Activated CD8-positive, alpha-beta memory T cell treated with anti-CD3 and anti-CD28 coated beads, Interleukin-2, amount 10 ng/mL, durations not matched to agents 7 days and 5 days (primary cell): ENCODE data around the gene SNRK. TPM values are rescaled to one million over a fixed set of nuclear protein-coding genes. Genes with fewer than 3 reads are reported as not detected.

Experiments used
- ATAC-seq: fragments of 150-1000 bp; cut with Tn5 transposase; one replicate; pipeline ENCODE4 v1.10.0; 2021; ENCODE audit warnings: moderate library complexity
- CTCF ChIA-PET: fragments of 350-600 bp; sonication (Branson Sonifier 250); formaldehyde crosslinking; loops from one replicate; lab custom pipeline; 2021; ENCODE audit warnings: antibody characterized with exemption; lab: Charles Lee
- DNase-seq: peaks from one replicate; pipeline ENCODE4 v3.0.0-alpha.2; 2020
- H3K27ac Mint-ChIP-seq: one replicate; pipeline ENCODE4 v1.8.0; 2021; ENCODE audit warnings: mild to moderate bottlenecking, mixed read lengths
- H3K27me3 Mint-ChIP-seq: one replicate; pipeline ENCODE4 v1.8.0; 2021; ENCODE audit warnings: mixed read lengths
- H3K36me3 Mint-ChIP-seq: one replicate; pipeline ENCODE4 v1.8.0; 2021; ENCODE audit warnings: mild to moderate bottlenecking, mixed read lengths
- H3K4me1 Mint-ChIP-seq: one replicate; pipeline ENCODE4 v1.8.0; 2021; ENCODE audit warnings: mixed read lengths
- H3K4me3 Mint-ChIP-seq: one replicate; pipeline ENCODE4 v1.8.0; 2021; ENCODE audit warnings: mild to moderate bottlenecking, moderate library complexity, mixed read lengths
- H3K9me3 Mint-ChIP-seq: one replicate; pipeline ENCODE4 v1.8.0; 2022; ENCODE audit warnings: low read depth, mixed read lengths
- total RNA-seq, 2 experiments: library from RNA; stranded (reverse); gene quantifications; one replicate each; pipeline ENCODE4 v1.2.3, GENCODE V29; 2021

Gene SNRK
- total RNA-seq, 2 experiments from 2014 or later: 47.7 to 57.2 TPM

DNA sequence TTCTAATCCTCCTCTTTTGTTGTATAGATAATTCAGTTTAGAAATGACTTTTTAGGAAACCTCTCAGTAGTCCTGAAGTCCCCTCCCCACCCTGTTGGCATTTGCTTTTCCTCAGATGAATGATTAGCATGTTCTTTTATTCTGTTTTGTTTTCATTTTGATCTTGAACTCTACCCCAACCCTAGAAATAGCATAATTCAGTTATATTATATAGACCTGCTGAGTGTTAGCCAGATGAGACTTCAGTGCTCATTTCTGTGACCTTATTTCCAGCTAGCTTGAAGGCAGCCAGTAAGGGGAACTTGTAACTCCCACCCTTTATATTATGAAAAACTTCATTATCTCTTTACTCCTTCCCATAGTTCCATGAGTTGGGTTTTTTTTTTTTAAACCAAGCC lies 41.2 kb downstream of the SNRK start:
- DNase-seq (no peak), ATAC-seq (no peak)
- H3K36me3 Mint-ChIP-seq: peaks cover 54% of the 10 kb centered on the region
- peaks cover 37% of the 10 kb centered on the region for H3K4me1 Mint-ChIP-seq
- peaks cover 2% of the 10 kb centered on the region for H3K9me3 Mint-ChIP-seq
- no peak overlapping the region for H3K4me3 Mint-ChIP-seq
- CTCF ChIA-PET: interaction anchor here (1.1 kb wide), 1 partner anchor 9 kb away, joined by 3 read pairs; no protein-coding TSS in a partner anchor
- H3K27ac Mint-ChIP-seq: no peak overlapping the region
- H3K27me3 Mint-ChIP-seq: no peaks in the 10 kb centered on the region

DNA sequence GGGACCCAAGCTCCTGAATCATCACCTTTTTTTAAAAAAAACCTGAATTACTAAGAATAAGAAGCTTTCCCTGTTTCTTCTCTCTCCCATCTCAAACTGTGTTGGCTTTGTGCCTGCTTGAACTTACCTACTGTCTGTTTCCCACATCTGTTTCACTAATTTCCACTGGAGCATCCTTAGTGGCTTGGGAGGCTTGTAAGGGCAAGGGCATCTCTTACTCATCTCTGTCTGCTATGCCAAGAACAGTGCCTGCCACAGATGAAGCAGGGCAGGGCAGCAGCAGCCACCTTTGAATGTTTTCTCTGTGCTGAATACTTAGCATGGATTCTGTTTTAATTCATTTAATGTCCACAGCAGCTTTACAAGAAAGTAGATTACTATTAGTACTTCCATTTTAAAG lies 42.3 kb downstream of the SNRK start:
- Mint-ChIP-seq H3K27ac (no peak overlapping the region), H3K36me3 (peaks cover 54% of the 10 kb centered on the region), H3K4me3 (no peak overlapping the region), H3K27me3 (no peaks in the 10 kb centered on the region), H3K9me3 (peaks cover 2% of the 10 kb centered on the region), H3K4me1 (peaks cover 35% of the 10 kb centered on the region)
- ATAC-seq (no peak), DNase-seq (no peak)
- CTCF ChIA-PET: no interaction called here

DNA sequence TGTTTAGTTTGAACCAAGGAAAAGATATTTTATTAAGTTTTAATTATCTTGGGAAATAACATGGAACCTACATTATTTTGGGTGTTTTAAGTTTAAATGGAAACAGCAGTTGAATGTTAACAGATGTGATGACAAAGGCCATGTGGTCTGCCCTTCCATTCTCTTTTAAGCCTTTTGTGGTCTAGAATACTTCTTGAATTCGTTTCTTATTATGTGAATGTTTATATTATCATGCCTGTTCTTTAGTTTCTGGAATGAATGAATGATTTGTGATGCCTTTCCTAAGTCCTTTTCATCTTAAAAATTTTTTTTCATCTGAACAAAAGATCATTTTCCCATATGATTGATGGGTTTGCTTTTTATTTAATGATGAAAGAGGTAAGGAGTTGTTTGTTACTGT lies 44.6 kb downstream of the SNRK start:
- H3K4me1 Mint-ChIP-seq: peaks cover 24% of the 10 kb centered on the region
- CTCF ChIA-PET: interaction anchor here (1.1 kb wide), 1 partner anchor 10 kb away, joined by 3 read pairs; no protein-coding TSS in a partner anchor
- DNase-seq: no peak
- no peaks in the 10 kb centered on the region for H3K27me3 Mint-ChIP-seq
- H3K9me3 Mint-ChIP-seq: peaks cover 7% of the 10 kb centered on the region
- H3K36me3 Mint-ChIP-seq: peaks cover 64% of the 10 kb centered on the region
- ATAC-seq: no peak
- H3K4me3 Mint-ChIP-seq: no peak overlapping the region
- no peak overlapping the region for H3K27ac Mint-ChIP-seq

DNA sequence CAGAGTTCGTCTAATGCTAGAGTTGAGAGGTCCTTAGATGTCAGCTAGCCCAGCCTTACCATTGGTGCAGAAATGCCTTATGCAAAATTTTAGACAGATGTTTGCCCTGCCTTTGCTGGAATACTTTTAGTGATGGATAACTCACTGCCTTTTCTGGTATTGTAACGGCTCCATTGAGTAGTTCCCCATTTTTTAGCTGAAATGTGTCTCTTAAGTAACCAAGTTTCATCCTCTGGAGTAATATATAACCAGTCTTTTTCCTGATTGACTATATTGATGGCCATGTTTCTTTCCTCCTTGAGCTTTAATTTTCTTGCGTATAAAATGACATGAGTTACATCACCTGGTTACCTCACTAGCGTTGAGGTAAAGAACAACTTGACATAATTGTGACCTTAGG lies 45.0 kb downstream of the SNRK start:
- Mint-ChIP-seq H3K36me3 (peaks cover 67% of the 10 kb centered on the region), H3K4me1 (peaks cover 20% of the 10 kb centered on the region), H3K4me3 (no peak overlapping the region), H3K27me3 (no peaks in the 10 kb centered on the region), H3K9me3 (peaks cover 7% of the 10 kb centered on the region), H3K27ac (no peak overlapping the region)
- CTCF ChIA-PET: interaction anchor here (1.1 kb wide), 1 partner anchor 10 kb away, joined by 3 read pairs; no protein-coding TSS in a partner anchor
- no peak for DNase-seq
- ATAC-seq: no peak

DNA sequence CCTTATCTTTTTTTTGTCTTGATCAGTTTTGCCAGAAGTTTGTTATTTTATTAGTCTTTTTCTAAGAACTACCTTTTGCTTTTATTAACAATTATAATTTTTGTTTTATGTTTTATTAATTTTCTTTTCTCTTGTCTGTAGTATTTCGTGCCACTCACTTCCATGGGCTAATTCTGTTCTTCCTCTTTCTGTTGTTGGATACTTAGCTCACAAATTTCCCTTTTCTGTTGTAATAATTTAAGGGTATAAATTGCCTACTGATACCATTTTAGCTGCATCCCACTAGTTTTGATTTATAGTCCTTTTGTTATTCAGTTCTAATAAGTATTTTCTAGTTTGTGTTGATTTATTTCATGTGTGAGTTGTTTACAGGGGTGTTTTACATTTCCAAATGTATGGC lies 48.6 kb downstream of the SNRK start:
- DNase-seq (no peak), ATAC-seq (no peak)
- no peak overlapping the region for H3K27ac Mint-ChIP-seq
- peaks cover 16% of the 10 kb centered on the region for H3K9me3 Mint-ChIP-seq
- no peaks in the 10 kb centered on the region for H3K27me3 Mint-ChIP-seq
- CTCF ChIA-PET: interaction anchor here (0.8 to 4.6 kb wide), 2 partner anchors 10 to 168 kb away, joined by 3 to 15 read pairs; no protein-coding TSS in a partner anchor
- peaks cover 3% of the 10 kb centered on the region for H3K4me1 Mint-ChIP-seq
- H3K4me3 Mint-ChIP-seq: no peak overlapping the region
- peaks cover 83% of the 10 kb centered on the region for H3K36me3 Mint-ChIP-seq

- CTCF ChIA-PET: interaction anchor here (0.8 to 4.6 kb wide), 3 partner anchors 8 to 167 kb away, joined by 3 to 15 read pairs (median 3); no protein-coding TSS in a partner anchor
- H3K27ac Mint-ChIP-seq: no peak overlapping the region
Observed at GRCh38 chr3:43335799-43336198, 49.5 kb downstream of the SNRK start.

GRCh38 chr3:43338295-43338694 lies 52.0 kb downstream of the SNRK start:
- CTCF ChIA-PET: interaction anchor here (1.1 kb wide), 1 partner anchor 22 kb away, joined by 3 read pairs; no protein-coding TSS in a partner anchor

More at GRCh38 chr3:43335799-43336198, 49.5 kb downstream of the SNRK start:
- H3K27me3 Mint-ChIP-seq: no peaks in the 10 kb centered on the region
- no peak overlapping the region for H3K4me3 Mint-ChIP-seq
- peaks cover 16% of the 10 kb centered on the region for H3K9me3 Mint-ChIP-seq
- H3K4me1 Mint-ChIP-seq: peaks cover 8% of the 10 kb centered on the region
- peaks cover 87% of the 10 kb centered on the region for H3K36me3 Mint-ChIP-seq
- no peak for DNase-seq
- ATAC-seq: no peak

GRCh38 chr3:43340403-43340802 lies 54.1 kb downstream of the SNRK start:
- no peak overlapping the region for H3K27ac Mint-ChIP-seq
- peaks cover 86% of the 10 kb centered on the region for H3K36me3 Mint-ChIP-seq
- no peaks in the 10 kb centered on the region for H3K27me3 Mint-ChIP-seq
- DNase-seq (no peak), ATAC-seq (no peak)
- CTCF ChIA-PET: no interaction called here
- peaks cover 16% of the 10 kb centered on the region for H3K9me3 Mint-ChIP-seq
- H3K4me1 Mint-ChIP-seq: peaks cover 45% of the 10 kb centered on the region
- H3K4me3 Mint-ChIP-seq: no peak overlapping the region

More at GRCh38 chr3:43338295-43338694, 52.0 kb downstream of the SNRK start:
- H3K9me3 Mint-ChIP-seq: peaks cover 16% of the 10 kb centered on the region
- H3K4me1 Mint-ChIP-seq: peaks cover 26% of the 10 kb centered on the region
- H3K36me3 Mint-ChIP-seq: peaks cover 81% of the 10 kb centered on the region
- H3K27me3 Mint-ChIP-seq: no peaks in the 10 kb centered on the region
- ATAC-seq (no peak), DNase-seq (no peak)
- H3K27ac Mint-ChIP-seq: no peak overlapping the region
- H3K4me3 Mint-ChIP-seq: no peak overlapping the region

DNA sequence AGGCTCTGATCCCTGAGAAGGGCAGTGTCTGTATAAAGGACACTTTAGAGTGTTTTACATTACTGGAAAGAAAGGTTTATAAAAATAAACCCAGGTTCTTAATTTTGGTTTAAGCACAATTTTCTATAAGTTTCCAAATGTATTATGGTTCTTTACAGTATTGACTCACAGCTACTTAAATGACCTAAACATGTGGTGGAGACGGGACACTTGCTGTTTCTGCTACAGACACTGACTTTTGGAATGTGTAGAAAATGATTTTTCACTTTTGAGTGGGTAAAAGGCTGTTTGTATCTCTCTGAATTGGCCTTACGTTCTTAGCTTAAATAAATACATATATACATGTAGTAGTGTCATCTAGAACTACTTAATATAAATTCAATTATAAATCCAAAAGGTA lies 55.4 kb downstream of the SNRK start:
- Mint-ChIP-seq H3K9me3 (peaks cover 11% of the 10 kb centered on the region), H3K27ac (no peak overlapping the region), H3K27me3 (no peaks in the 10 kb centered on the region), H3K4me1 (peaks cover 57% of the 10 kb centered on the region), H3K4me3 (no peak overlapping the region), H3K36me3 (peaks cover 82% of the 10 kb centered on the region)
- DNase-seq: no peak
- ATAC-seq: no peak
- CTCF ChIA-PET: no interaction called here

DNA sequence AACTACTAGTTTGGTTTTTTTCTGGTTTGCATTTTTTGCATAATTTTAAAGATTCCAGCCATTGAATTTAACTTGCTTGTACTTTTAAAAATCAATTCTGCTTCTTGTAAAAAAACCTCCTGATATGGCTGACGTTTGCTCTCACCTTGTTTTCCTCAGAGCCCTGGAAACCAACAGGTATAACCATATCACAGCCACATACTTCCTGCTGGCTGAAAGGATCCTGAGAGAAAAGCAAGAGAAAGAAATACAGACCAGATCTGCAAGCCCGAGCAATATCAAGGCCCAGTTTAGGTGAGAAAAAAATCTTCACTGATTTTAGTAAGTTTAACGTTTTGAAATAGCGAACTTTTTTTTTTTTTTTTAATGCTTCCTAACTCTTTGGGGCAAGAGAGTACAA lies 56.8 kb downstream of the SNRK start:
- H3K4me1 Mint-ChIP-seq: peaks cover 71% of the 10 kb centered on the region
- H3K9me3 Mint-ChIP-seq: peaks cover 6% of the 10 kb centered on the region
- CTCF ChIA-PET: no interaction called here
- no peak for ATAC-seq
- H3K4me3 Mint-ChIP-seq: no peak overlapping the region
- DNase-seq: no peak
- no peaks in the 10 kb centered on the region for H3K27me3 Mint-ChIP-seq
- H3K27ac Mint-ChIP-seq: peak overlapping the region; percentile 75
- H3K36me3 Mint-ChIP-seq: peaks cover 83% of the 10 kb centered on the region

DNA sequence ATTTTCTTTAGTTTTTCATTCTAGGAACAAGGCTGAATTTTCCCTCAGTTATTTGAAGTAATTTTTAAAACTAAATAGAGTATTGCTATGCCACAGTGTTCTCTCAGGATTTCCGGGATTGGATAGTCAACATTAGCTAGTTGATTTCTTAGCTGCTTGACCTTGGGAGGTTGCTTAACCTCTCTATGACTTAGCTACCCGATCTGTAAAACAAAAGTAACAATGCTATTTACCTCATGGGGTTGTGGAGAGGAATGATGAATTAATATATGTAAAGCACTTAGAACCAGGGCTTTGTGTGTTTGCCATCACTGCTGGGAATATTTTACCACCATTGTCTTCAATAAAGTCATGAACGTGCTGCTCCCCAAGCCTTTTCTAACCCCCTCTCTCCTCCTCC lies 57.5 kb downstream of the SNRK start:
- CTCF ChIA-PET: interaction anchor here (2.7 kb wide), 1 partner anchor 9 kb away, joined by 15 read pairs; no protein-coding TSS in a partner anchor
- peaks cover 83% of the 10 kb centered on the region for H3K36me3 Mint-ChIP-seq
- H3K27me3 Mint-ChIP-seq: no peaks in the 10 kb centered on the region
- H3K4me1 Mint-ChIP-seq: peaks cover 77% of the 10 kb centered on the region
- DNase-seq: no peak
- no peak overlapping the region for H3K27ac Mint-ChIP-seq
- peaks cover under 1% of the 10 kb centered on the region for H3K9me3 Mint-ChIP-seq
- no peak for ATAC-seq
- no peak overlapping the region for H3K4me3 Mint-ChIP-seq

- CTCF ChIA-PET: interaction anchor here (0.6 to 3.6 kb wide), 7 partner anchors 10 to 183 kb away, joined by 3 to 22 read pairs (median 4); partner anchors contain the start of gene SNRK
- no peaks in the 10 kb centered on the region for H3K27me3 Mint-ChIP-seq
- DNase-seq: no peak
- peaks cover 81% of the 10 kb centered on the region for H3K4me1 Mint-ChIP-seq
- no peaks in the 10 kb centered on the region for H3K9me3 Mint-ChIP-seq
- peaks cover 83% of the 10 kb centered on the region for H3K36me3 Mint-ChIP-seq
- no peak for ATAC-seq
- peak overlapping the region; percentile 41 for H3K27ac Mint-ChIP-seq
- no peak overlapping the region for H3K4me3 Mint-ChIP-seq
Observed at GRCh38 chr3:43344520-43344919, 58.2 kb downstream of the SNRK start.

- CTCF ChIA-PET: interaction anchor here (0.6 to 3.6 kb wide), 10 partner anchors 10 to 183 kb away, joined by 3 to 22 read pairs (median 4); partner anchors contain the start of gene SNRK
Observed at GRCh38 chr3:43345246-43345645, 58.9 kb downstream of the SNRK start.

GRCh38 chr3:43345877-43346276 lies 59.5 kb downstream of the SNRK start:
- Mint-ChIP-seq H3K4me1 (peaks cover 75% of the 10 kb centered on the region), H3K9me3 (peaks cover 2% of the 10 kb centered on the region), H3K27me3 (no peaks in the 10 kb centered on the region), H3K4me3 (no peak overlapping the region), H3K36me3 (peaks cover 82% of the 10 kb centered on the region), H3K27ac (peak overlapping the region; percentile 98)
- peak; percentile 72 for ATAC-seq
- CTCF ChIA-PET: interaction anchor here (1.0 to 3.6 kb wide), 10 partner anchors 11 to 184 kb away, joined by 3 to 22 read pairs (median 4); partner anchors contain the start of gene SNRK
- peak; percentile 77 for DNase-seq

More at GRCh38 chr3:43345246-43345645, 58.9 kb downstream of the SNRK start:
- ATAC-seq: no peak
- Mint-ChIP-seq H3K4me3 (no peak overlapping the region), H3K27ac (peak overlapping the region; percentile 98), H3K27me3 (no peaks in the 10 kb centered on the region), H3K36me3 (peaks cover 82% of the 10 kb centered on the region), H3K4me1 (peaks cover 77% of the 10 kb centered on the region), H3K9me3 (no peaks in the 10 kb centered on the region)
- DNase-seq: no peak
